ENCODE data around the gene JAK3. TPM values are rescaled to one million over a fixed set of nuclear protein-coding genes. Genes with fewer than 3 reads are reported as not detected.

Gene JAK3
- total RNA-seq, 4 donors from 2014 or later: 1.0 to 4.0 (median 1.7) TPM

GRCh38 chr19:17835182-17836006 lies 12.4 kb downstream of the JAK3 start:
- Histone ChIP-seq H3K9me3 (no peaks in the 10 kb centered on the region), H3K27ac (no peak overlapping the region), H3K4me1 (peaks cover 4% of the 10 kb centered on the region), H3K36me3 (peaks cover 4% of the 10 kb centered on the region), H3K27me3 (peaks cover 10% of the 10 kb centered on the region), H3K4me3 (no peak overlapping the region)
- 47% methylated on average over 8 of the region's 8 CpGs for WGBS
- no peak for DNase-seq (ENCODE audit: low spot score in 2 of 2)
- TF ChIP-seq POLR2AphosphoS5 (IDR thresholded peaks at IDR 0.05): no peak
- no peak for TF ChIP-seq EP300 (IDR thresholded peaks at IDR 0.05)
- no peak for TF ChIP-seq POLR2A (IDR thresholded peaks at IDR 0.05)
- TF ChIP-seq CTCF (IDR thresholded peaks at IDR 0.05): no peak

GRCh38 chr19:17834350-17835181 lies 13.2 kb downstream of the JAK3 start:
- H3K4me1 ChIP-seq: peaks cover 10% of the 10 kb centered on the region
- no peaks in the 10 kb centered on the region for H3K9me3 ChIP-seq
- 87% methylated on average over 20 of the region's 27 CpGs for WGBS
- TF ChIP-seq EP300 (IDR thresholded peaks at IDR 0.05) (no peak), CTCF (IDR thresholded peaks at IDR 0.05) (no peak), POLR2A (IDR thresholded peaks at IDR 0.05) (no peak), POLR2AphosphoS5 (IDR thresholded peaks at IDR 0.05) (no peak)
- H3K36me3 ChIP-seq: peaks cover 4% of the 10 kb centered on the region
- no peak overlapping the region for H3K4me3 ChIP-seq
- no peak overlapping the region for H3K27ac ChIP-seq
- no peak for DNase-seq (ENCODE audit: low spot score in 2 of 2)
- peaks cover 18% of the 10 kb centered on the region for H3K27me3 ChIP-seq

GRCh38 chr19:17832443-17833208 lies 15.2 kb downstream of the JAK3 start:
- Histone ChIP-seq H3K27me3 (peaks cover 33% of the 10 kb centered on the region), H3K36me3 (no peaks in the 10 kb centered on the region), H3K27ac (no peak overlapping the region), H3K4me3 (no peak overlapping the region), H3K4me1 (peaks cover 10% of the 10 kb centered on the region), H3K9me3 (no peaks in the 10 kb centered on the region)
- no peak for DNase-seq (ENCODE audit: low spot score in 2 of 2)
- WGBS: 74% methylated on average over 12 of the region's 17 CpGs
- TF ChIP-seq CTCF (IDR thresholded peaks at IDR 0.05) (no peak), POLR2AphosphoS5 (IDR thresholded peaks at IDR 0.05) (no peak), EP300 (IDR thresholded peaks at IDR 0.05) (no peak), POLR2A (IDR thresholded peaks at IDR 0.05) (no peak)

- no peak for DNase-seq (ENCODE audit: low spot score in 2 of 2)
- TF ChIP-seq EP300 (IDR thresholded peaks at IDR 0.05): no peak
- no peak for TF ChIP-seq POLR2AphosphoS5 (IDR thresholded peaks at IDR 0.05)
- TF ChIP-seq POLR2A (IDR thresholded peaks at IDR 0.05): no peak
- TF ChIP-seq CTCF (IDR thresholded peaks at IDR 0.05): no peak
- Histone ChIP-seq H3K27me3 (peaks cover 33% of the 10 kb centered on the region), H3K27ac (no peak overlapping the region), H3K4me3 (peak overlapping the region; percentile 21), H3K9me3 (no peaks in the 10 kb centered on the region), H3K36me3 (no peaks in the 10 kb centered on the region), H3K4me1 (peaks cover 10% of the 10 kb centered on the region)
- 69% methylated on average over 8 of the region's 25 CpGs for WGBS
Measured at GRCh38 chr19:17831419-17831888, 16.3 kb downstream of the JAK3 start.

All from suprapubic skin (tissue), 4 donors.